PC-3 (cell line): Measurements from ENCODE around the gene LRRC49. TPM values are rescaled to one million over a fixed set of nuclear protein-coding genes. Genes with fewer than 3 reads are reported as not detected.

Experiments used
- ATAC-seq: fragments of 200-7000 bp; cut with Tn5 transposase; 2 replicates; pipeline ENCODE4 v1.9.1; 2020; ENCODE audit warnings: mild to moderate bottlenecking, moderate library complexity
- BruUV-seq: library from RNA; stranded (reverse); fragments of 400-500 nt; replicated peaks from 2 replicates; lab custom pipeline; 2021; lab: Mats Ljungman, UMichigan
- CTCF ChIA-PET: fragments of 300-600 bp; sonication (Branson Sonifier 250); formaldehyde crosslinking; loops from one replicate; lab custom pipeline; 2022; ENCODE audit warnings: antibody characterized with exemption; lab: Charles Lee
- POLR2A ChIA-PET: fragments of 300-600 bp; sonication (Branson Sonifier 250); formaldehyde crosslinking; loops from one replicate; lab custom pipeline; 2022; ENCODE audit warnings: antibody characterized with exemption; ENCODE audit not compliant: unreplicated experiment; lab: Charles Lee
- DNase-seq: peaks from one replicate; pipeline ENCODE4 v3.0.0-alpha.2; 2015
- H2AFZ ChIP-seq: fragments of 300-600 bp; sonication (generic); 2 replicates; pipeline ENCODE4 v1.6.0; 2016; ENCODE audit warnings: antibody characterized with exemption, low read length
- H3F3A ChIP-seq: fragments of 300-600 bp; sonication (generic); one replicate; pipeline ENCODE4 v1.6.0; 2017; ENCODE audit warnings: antibody characterized with exemption, low read length, control low read depth, mild to moderate bottlenecking; ENCODE audit not compliant: unreplicated experiment
- H3K27ac ChIP-seq: fragments of 300-600 bp; sonication (generic); 2 replicates; pipeline ENCODE4 v1.5.1; 2016; ENCODE audit warnings: mild to moderate bottlenecking, low read length
- H3K27me3 ChIP-seq: fragments of 300-600 bp; sonication (generic); 2 replicates; pipeline ENCODE4 v1.6.1; 2016; ENCODE audit warnings: low read length, mixed read lengths
- H3K36me3 ChIP-seq: fragments of 300-600 bp; sonication (generic); 2 replicates; pipeline ENCODE4 v1.6.1; 2016; ENCODE audit warnings: low read depth, mixed run types, low read length, mixed read lengths
- H3K4me1 ChIP-seq: fragments of 300-600 bp; sonication (generic); 2 replicates; pipeline ENCODE4 v1.5.1; 2016; ENCODE audit warnings: low read length; ENCODE audit not compliant: insufficient read depth
- H3K4me2 ChIP-seq: fragments of 300-600 bp; sonication (generic); 2 replicates; pipeline ENCODE4 v1.6.0; 2016; ENCODE audit warnings: low read length
- H3K4me3 ChIP-seq: fragments of 300-600 bp; sonication (generic); 2 replicates; pipeline ENCODE4 v1.5.1; 2016; ENCODE audit warnings: mild to moderate bottlenecking, low read length, mixed read lengths
- H3K79me2 ChIP-seq: fragments of 300-600 bp; sonication (generic); 2 replicates; pipeline ENCODE4 v1.6.1; 2017; ENCODE audit warnings: low read length, mixed read lengths
- H3K9ac ChIP-seq: fragments of 300-600 bp; sonication (generic); 2 replicates; pipeline ENCODE4 v1.6.0; 2016; ENCODE audit warnings: mild to moderate bottlenecking, low read length
- H3K9me2 ChIP-seq: fragments of 300-600 bp; sonication (generic); replicated peaks from 2 replicates; pipeline ENCODE4 v1.6.1; 2016; ENCODE audit warnings: mixed run types, low read length, mixed read lengths
- H3K9me3 ChIP-seq: fragments of 300-600 bp; sonication (generic); 2 replicates; pipeline ENCODE4 v1.6.1; 2016; ENCODE audit warnings: low read length, mixed read lengths
- H4K20me1 ChIP-seq: fragments of 300-600 bp; sonication (generic); 2 replicates; pipeline ENCODE4 v1.6.1; 2016; ENCODE audit warnings: low read length, mixed read lengths
- CTCF ChIP-seq: fragments of 300-600 bp; sonication (generic); conservative IDR thresholded peaks from 2 replicates; pipeline ENCODE4 v1.5.1; 2017; ENCODE audit warnings: antibody characterized with exemption, low read depth, mild to moderate bottlenecking, low read length
- EZH2 ChIP-seq: fragments of 300-600 bp; sonication (generic); IDR thresholded peaks from one replicate; pipeline ENCODE4 v1.6.1; 2017; ENCODE audit warnings: antibody characterized with exemption, mild to moderate bottlenecking, low read length; ENCODE audit not compliant: unreplicated experiment
- EZH2phosphoT487 ChIP-seq: fragments of 300-600 bp; sonication (generic); IDR thresholded peaks from 2 replicates; pipeline ENCODE4 v1.6.1; 2018; ENCODE audit warnings: mild to moderate bottlenecking, antibody characterized with exemption, low read length, borderline replicate concordance
- intact Hi-C: fragments of 100-400 bp; cut with micrococcal nuclease; formaldehyde crosslinking; loops from 2 replicates; pipeline ENCODE4 v1.9.0; 2023
- total RNA-seq: library from RNA; depleted of rRNA; stranded (reverse); fragments of >200 nt; gene quantifications from 2 replicates; pipeline ENCODE4 v1.2.3, GENCODE V29; 2014

LRRC49 gene
- total RNA-seq, 1 experiment from 2014 or later = 7.7 TPM

DNA sequence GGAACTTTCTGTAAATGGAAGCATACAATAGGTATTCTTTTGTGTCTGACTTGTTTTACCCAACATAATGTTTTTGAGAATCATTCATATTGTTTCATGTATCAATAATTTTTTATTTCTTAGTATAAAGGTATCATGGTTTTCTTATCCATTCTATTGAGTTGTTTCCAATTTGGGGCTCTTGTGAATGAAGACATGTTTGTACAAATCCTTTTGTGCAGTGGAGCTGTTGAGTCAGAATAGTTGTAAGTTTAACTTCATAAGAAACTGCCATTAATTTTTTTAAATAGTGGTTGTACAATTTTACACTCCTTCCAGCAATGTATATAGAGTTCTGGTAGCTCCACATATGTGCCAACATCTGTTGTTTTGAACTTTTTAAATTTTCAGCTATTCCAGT is 163.5 kb downstream of the LRRC49 start:
- H4K20me1 ChIP-seq = no peaks in the 10 kb centered on the region
- peaks cover 4% of the 10 kb centered on the region; the same call in 1 of the 2 replicates for H3K36me3 ChIP-seq
- intact Hi-C loops = no loop called here
- H2AFZ ChIP-seq = no peak overlapping the region
- H3K27ac ChIP-seq = peak overlapping the region; percentile 68; the same call in 1 of the 2 replicates
- peaks cover 44% of the 10 kb centered on the region for H3K4me1 ChIP-seq
- no peak overlapping the region for H3K4me2 ChIP-seq
- no TSS peak for BruUV-seq
- no peaks in the 10 kb centered on the region for H3F3A ChIP-seq
- H3K27me3 ChIP-seq = no peaks in the 10 kb centered on the region
- no peak for DNase-seq
- no peaks in the 10 kb centered on the region for H3K9me2 ChIP-seq
- H3K4me3 ChIP-seq = no peak overlapping the region
- TF ChIP-seq CTCF (no peak), EZH2phosphoT487 (no peak), EZH2 (no peak)
- ChIA-PET POLR2A (no interaction called here), CTCF (no interaction called here)
- peaks cover 11% of the 10 kb centered on the region; the same call in 1 of the 2 replicates for H3K9me3 ChIP-seq
- H3K9ac ChIP-seq = no peak overlapping the region
- no peaks in the 10 kb centered on the region for H3K79me2 ChIP-seq
- no peak for ATAC-seq

DNA sequence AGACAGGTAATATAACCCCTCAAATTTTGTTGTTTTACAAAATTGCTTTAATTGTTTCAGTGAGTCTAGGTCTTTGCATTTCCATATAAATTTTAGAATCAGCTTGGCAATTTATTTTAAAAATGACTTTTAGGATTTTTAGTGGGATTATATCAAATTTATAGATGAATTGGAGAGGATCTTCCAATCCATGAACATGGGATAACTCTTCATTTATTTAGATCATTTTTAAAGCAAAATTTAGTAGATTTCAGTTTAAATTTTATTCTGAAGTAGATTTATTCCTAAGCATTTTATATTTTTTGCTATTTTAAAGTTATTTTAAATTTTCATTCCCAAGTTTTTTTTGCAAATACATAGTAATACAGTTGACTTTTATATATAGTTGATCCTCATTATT is 164.5 kb downstream of the LRRC49 start:
- intact Hi-C loops = no loop called here
- Histone ChIP-seq H3K27me3 (no peaks in the 10 kb centered on the region), H3K4me2 (no peak overlapping the region), H3K9me3 (peaks cover 11% of the 10 kb centered on the region; the same call in 1 of the 2 replicates), H4K20me1 (no peaks in the 10 kb centered on the region), H3K27ac (no peak overlapping the region), H3K9ac (no peak overlapping the region), H3F3A (no peaks in the 10 kb centered on the region), H3K4me3 (no peak overlapping the region), H3K36me3 (peaks cover 4% of the 10 kb centered on the region; the same call in 1 of the 2 replicates), H3K4me1 (peaks cover 36% of the 10 kb centered on the region), H2AFZ (no peak overlapping the region), H3K79me2 (no peaks in the 10 kb centered on the region), H3K9me2 (no peaks in the 10 kb centered on the region)
- BruUV-seq = no TSS peak
- ATAC-seq (no peak), DNase-seq (no peak)
- TF ChIP-seq CTCF (no peak), EZH2 (no peak), EZH2phosphoT487 (no peak)
- POLR2A ChIA-PET = no interaction called here
- CTCF ChIA-PET = no interaction called here

GRCh38 chr15:71057581-71057980 is 165.0 kb downstream of the LRRC49 start:
- Histone ChIP-seq H3K9ac (no peak overlapping the region), H3K4me2 (no peak overlapping the region), H3F3A (no peaks in the 10 kb centered on the region), H3K4me1 (peaks cover 31% of the 10 kb centered on the region), H2AFZ (no peak overlapping the region), H3K36me3 (peaks cover 4% of the 10 kb centered on the region; the same call in 1 of the 2 replicates), H3K9me3 (peaks cover 11% of the 10 kb centered on the region; the same call in 1 of the 2 replicates), H3K79me2 (no peaks in the 10 kb centered on the region), H3K4me3 (no peak overlapping the region), H3K27ac (no peak overlapping the region), H3K27me3 (no peaks in the 10 kb centered on the region), H4K20me1 (no peaks in the 10 kb centered on the region), H3K9me2 (no peaks in the 10 kb centered on the region)
- TF ChIP-seq EZH2 = no peak
- POLR2A ChIA-PET = no interaction called here
- DNase-seq (no peak), ATAC-seq (no peak)
- intact Hi-C loops = no loop called here
- CTCF ChIA-PET = no interaction called here
- no TSS peak for BruUV-seq
